HG02763 (cell line): ENCODE measurements around the gene CRY2.

Source experiments
- ATAC-seq: cut with Tn5 transposase; IDR thresholded peaks from one replicate; pipeline ENCODE4 v1.9.1; 2021; ENCODE audit warnings: mild to moderate bottlenecking, moderate library complexity; ENCODE audit not compliant: unreplicated experiment

CRY2 gene

GRCh38 chr11:45847911-45848316 lies 639 bp downstream of the CRY2 start:
- ATAC-seq: peak; percentile 7

GRCh38 chr11:45848654-45849081 lies 1.4 kb downstream of the CRY2 start:
- no peak for ATAC-seq

- ATAC-seq: no peak
Measured at GRCh38 chr11:45850446-45850845, 3.2 kb downstream of the CRY2 start.

GRCh38 chr11:45851228-45851627 lies 4.0 kb downstream of the CRY2 start:
- no peak for ATAC-seq

GRCh38 chr11:45852018-45852711 lies 4.9 kb downstream of the CRY2 start:
- no peak for ATAC-seq

- ATAC-seq: no peak
Measured at GRCh38 chr11:45852712-45853101, 5.4 kb downstream of the CRY2 start.

GRCh38 chr11:45853332-45854219 lies 6.3 kb downstream of the CRY2 start:
- ATAC-seq: no peak

GRCh38 chr11:45855308-45855707 lies 8.0 kb downstream of the CRY2 start:
- ATAC-seq: no peak

- no peak for ATAC-seq
Measured at GRCh38 chr11:45856044-45856468, 8.8 kb downstream of the CRY2 start.

- ATAC-seq: no peak
Measured at GRCh38 chr11:45857961-45858474, 10.7 kb downstream of the CRY2 start.

GRCh38 chr11:45858751-45859398 lies 11.6 kb downstream of the CRY2 start:
- no peak for ATAC-seq

- no peak for ATAC-seq
Measured at GRCh38 chr11:45859661-45860140, 12.4 kb downstream of the CRY2 start.

GRCh38 chr11:45860348-45860747 lies 13.1 kb downstream of the CRY2 start:
- ATAC-seq: no peak

- ATAC-seq: no peak
Measured at GRCh38 chr11:45860764-45861510, 13.7 kb downstream of the CRY2 start.

GRCh38 chr11:45864041-45864440 lies 16.8 kb downstream of the CRY2 start:
- ATAC-seq: no peak

- no peak for ATAC-seq
Measured at GRCh38 chr11:45869551-45869950, 22.3 kb downstream of the CRY2 start.

- ATAC-seq: no peak
Measured at GRCh38 chr11:45870706-45871105, 23.4 kb downstream of the CRY2 start.

GRCh38 chr11:45871638-45872037 lies 24.4 kb downstream of the CRY2 start:
- ATAC-seq: no peak

GRCh38 chr11:45872651-45873356 lies 25.5 kb downstream of the CRY2 start:
- ATAC-seq: no peak

GRCh38 chr11:45876401-45876800 lies 29.1 kb downstream of the CRY2 start:
- ATAC-seq: no peak
